Breast epithelium (tissue), 4 donors: Measurements from ENCODE around the gene HTT. TPM values are rescaled to one million over a fixed set of nuclear protein-coding genes. Genes with fewer than 3 reads are reported as not detected.
A peak's percentile ranks its signal among the peaks of the same experiment; 100 is the strongest.

Experiments used
- DNase-seq, 2 donors: peaks; one replicate each; pipeline ENCODE4 v3.0.0-alpha.2; 2019; ENCODE audit warnings: low spot score in 2 of 2
- H3K27ac ChIP-seq, 2 donors: fragments of 200-600 bp; sonication (generic) in 1 of 2; one replicate each; pipeline ENCODE4 v1.5.1; 2016 to 2019; ENCODE audit warnings: mild to moderate bottlenecking in 1 of 2
- H3K27me3 ChIP-seq, 2 donors: fragments of 200-600 bp; sonication (generic) in 1 of 2; one replicate each; pipeline versions ENCODE4 v1.5.1 to v1.6.0; 2017 to 2019; ENCODE audit warnings: control low read depth in 1 of 2, mild to moderate bottlenecking in 1 of 2
- H3K36me3 ChIP-seq: fragments of 200-600 bp; one replicate; pipeline ENCODE4 v1.5.1; 2019
- H3K4me1 ChIP-seq, 2 donors: fragments of 200-600 bp; sonication (generic); one replicate each; pipeline ENCODE4 v1.5.1; 2016 to 2019; ENCODE audit warnings: control low read depth in 1 of 2
- H3K4me3 ChIP-seq, 3 donors: fragments of 200-600 bp; sonication (generic); 1 replicate in 2 of 3; 2 replicates in 1 of 3; pipeline ENCODE4 v1.5.1; 2016 to 2019; ENCODE audit warnings: mild to moderate bottlenecking in 3 of 3, moderate library complexity in 2 of 3
- H3K9me3 ChIP-seq, 2 donors: fragments of 200-600 bp; sonication (generic) in 1 of 2; one replicate each; pipeline ENCODE4 v1.5.1; 2016 to 2019; ENCODE audit warnings: control low read depth in 1 of 2
- CTCF ChIP-seq, 3 donors: fragments of 450-650 bp; IDR thresholded peaks; one replicate each; pipeline ENCODE4 v1.5.1; 2016 to 2017; ENCODE audit warnings: antibody characterized with exemption in 3 of 3, mild to moderate bottlenecking in 3 of 3, moderate library complexity in 3 of 3
- POLR2A ChIP-seq: fragments of 450-650 bp; IDR thresholded peaks from one replicate; pipeline ENCODE4 v1.6.1; 2016; ENCODE audit warnings: antibody characterized with exemption, mild to moderate bottlenecking, moderate library complexity
- POLR2AphosphoS5 ChIP-seq, 3 donors: sonication (generic); formaldehyde crosslinking; IDR thresholded peaks; one replicate each; pipeline ENCODE4 v1.6.1; 2017; ENCODE audit warnings: antibody characterized with exemption in 3 of 3
- intact Hi-C: fragments of 100-400 bp; cut with DNase I; formaldehyde crosslinking; loops from one replicate; pipeline ENCODE4 v1.15.1; 2023; ENCODE audit warnings: low total_unique reads
- total RNA-seq, 3 donors: library from RNA; depleted of rRNA; stranded (reverse); fragments of >200 nt; gene quantifications; one replicate each; pipeline ENCODE4 v1.1.0, GENCODE V29; 2016

HTT gene
- total RNA-seq, 3 donors from 2014 or later, result 53.8 to 71.1 (median 55.1) TPM

GRCh38 chr4:3096202-3096601, 21.7 kb downstream of the HTT start:
- no peak for TF ChIP-seq CTCF (IDR thresholded peaks at IDR 0.05)
- no peak for TF ChIP-seq POLR2A
- TF ChIP-seq POLR2AphosphoS5 (IDR thresholded peaks at IDR 0.05), result no peak
- H3K4me3 ChIP-seq, result no peak overlapping the region
- no peaks in the 10 kb centered on the region for H3K27me3 ChIP-seq
- DNase-seq, result no peak
- H3K4me1 ChIP-seq, result no peaks in the 10 kb centered on the region
- H3K27ac ChIP-seq, result no peak overlapping the region
- H3K9me3 ChIP-seq, result no peaks in the 10 kb centered on the region
- intact Hi-C loops, result no loop called here
- H3K36me3 ChIP-seq, result no peaks in the 10 kb centered on the region

- TF ChIP-seq CTCF (IDR thresholded peaks at IDR 0.05) (no peak), POLR2AphosphoS5 (IDR thresholded peaks at IDR 0.05) (no peak), POLR2A (no peak)
- H3K27ac ChIP-seq, result no peak overlapping the region
- intact Hi-C loops, result no loop called here
- no peaks in the 10 kb centered on the region for H3K27me3 ChIP-seq
- no peaks in the 10 kb centered on the region for H3K9me3 ChIP-seq
- H3K36me3 ChIP-seq, result no peaks in the 10 kb centered on the region
- H3K4me1 ChIP-seq, result no peaks in the 10 kb centered on the region
- H3K4me3 ChIP-seq, result no peak overlapping the region
- DNase-seq, result no peak
Observed at GRCh38 chr4:3098346-3098745, 23.9 kb downstream of the HTT start.

- intact Hi-C loops, result no loop called here
- Histone ChIP-seq H3K27me3 (no peaks in the 10 kb centered on the region), H3K9me3 (no peaks in the 10 kb centered on the region), H3K4me1 (no peaks in the 10 kb centered on the region), H3K27ac (peak overlapping the region; percentile 52 to 81), H3K36me3 (no peaks in the 10 kb centered on the region), H3K4me3 (no peak overlapping the region)
- peak; percentile 12 to 64 (median 53) for TF ChIP-seq POLR2AphosphoS5 (IDR thresholded peaks at IDR 0.05)
- TF ChIP-seq POLR2A, result no peak
- TF ChIP-seq CTCF (IDR thresholded peaks at IDR 0.05), result peak; percentile 71 to 96 (median 89)
- peak; percentile 79 to 94 for DNase-seq
Observed at GRCh38 chr4:3106339-3107186, 32.1 kb downstream of the HTT start.

- no peak for DNase-seq
- H3K36me3 ChIP-seq, result no peaks in the 10 kb centered on the region
- H3K27me3 ChIP-seq, result no peaks in the 10 kb centered on the region
- no peak for TF ChIP-seq CTCF (IDR thresholded peaks at IDR 0.05)
- TF ChIP-seq POLR2AphosphoS5 (IDR thresholded peaks at IDR 0.05), result no peak
- TF ChIP-seq POLR2A, result no peak
- no peaks in the 10 kb centered on the region for H3K9me3 ChIP-seq
- H3K27ac ChIP-seq, result peak overlapping the region; percentile 52 to 81
- H3K4me1 ChIP-seq, result no peaks in the 10 kb centered on the region
- H3K4me3 ChIP-seq, result no peak overlapping the region
- intact Hi-C loops, result no loop called here
Observed at GRCh38 chr4:3107271-3107670, 32.8 kb downstream of the HTT start.

- TF ChIP-seq CTCF (IDR thresholded peaks at IDR 0.05) (no peak), POLR2A (no peak), POLR2AphosphoS5 (IDR thresholded peaks at IDR 0.05) (no peak)
- H3K4me1 ChIP-seq, result no peaks in the 10 kb centered on the region
- no peaks in the 10 kb centered on the region for H3K9me3 ChIP-seq
- no peaks in the 10 kb centered on the region for H3K36me3 ChIP-seq
- H3K27ac ChIP-seq, result peak overlapping the region; percentile 37 to 81
- DNase-seq, result no peak
- no peaks in the 10 kb centered on the region for H3K27me3 ChIP-seq
- intact Hi-C loops, result no loop called here
- H3K4me3 ChIP-seq, result no peak overlapping the region
Observed at GRCh38 chr4:3107691-3108121, 33.2 kb downstream of the HTT start.
